Keratinocyte (primary cell): Measurements from ENCODE around the gene LEKR1. TPM values are rescaled to one million over a fixed set of nuclear protein-coding genes. Genes with fewer than 3 reads are reported as not detected.

Source experiments
- DNase-seq: peaks from one replicate; pipeline ENCODE4 v3.0.0-alpha.2; 2011; ENCODE audit warnings: low read depth, missing footprints, low spot score
- FAIRE-seq: peaks from 2 replicates; lab custom pipeline; 2011; peaks lifted over from hg19 to GRCh38; lab: Jason Lieb, UNC
- H2AFZ ChIP-seq: 2 replicates; pipeline ENCODE4 v1.6.0; 2012; ENCODE audit warnings: low read length, control low read depth, inconsistent platforms; ENCODE audit not compliant: control insufficient read depth
- H3K27ac ChIP-seq: 2 replicates; pipeline ENCODE4 v1.5.1; 2011; ENCODE audit warnings: low read length; ENCODE audit not compliant: control insufficient read depth, insufficient read depth
- H3K27me3 ChIP-seq: 3 replicates; pipeline ENCODE4 v1.6.0; 2011; ENCODE audit warnings: low read length; ENCODE audit not compliant: control insufficient read depth, insufficient read depth; ENCODE audit errors: extremely low read depth
- H3K36me3 ChIP-seq, 2 experiments: 2 replicates in 1 of 2; 3 replicates in 1 of 2; pipeline ENCODE4 v1.5.1; 2011; ENCODE audit warnings: low read length in 2 of 2, mild to moderate bottlenecking in 1 of 2; ENCODE audit not compliant: control insufficient read depth in 2 of 2, insufficient read depth in 2 of 2; ENCODE audit errors: extremely low read depth in 1 of 2
- H3K4me1 ChIP-seq: 3 replicates; pipeline ENCODE4 v1.5.1; 2011; ENCODE audit warnings: low read length; ENCODE audit not compliant: control insufficient read depth, insufficient read depth; ENCODE audit errors: extremely low read depth
- H3K4me2 ChIP-seq: 3 replicates; pipeline ENCODE4 v1.6.0; 2011; ENCODE audit warnings: low read depth, low read length; ENCODE audit not compliant: control insufficient read depth, insufficient read depth; ENCODE audit errors: extremely low read depth
- H3K4me3 ChIP-seq, 3 experiments: fragments of 200-600 bp in 1 of 3; sonication (generic) in 1 of 3; 2 replicates in 2 of 3; 3 replicates in 1 of 3; pipeline ENCODE4 v1.5.1; 2011 to 2016; ENCODE audit warnings: low read length in 3 of 3, mild to moderate bottlenecking in 3 of 3, control low read depth in 2 of 3, inconsistent platforms in 1 of 3, low read depth in 1 of 3, mixed read lengths in 1 of 3, mixed run types in 1 of 3, moderate library complexity in 1 of 3; ENCODE audit not compliant: control insufficient read depth in 2 of 3, insufficient read depth in 2 of 3; ENCODE audit errors: extremely low read depth in 1 of 3
- H3K79me2 ChIP-seq: 2 replicates; pipeline ENCODE4 v1.6.0; 2012; ENCODE audit warnings: low read length; ENCODE audit not compliant: control insufficient read depth, insufficient read depth
- H3K9ac ChIP-seq: 3 replicates; pipeline ENCODE4 v1.6.0; 2011; ENCODE audit warnings: low read length; ENCODE audit not compliant: control insufficient read depth, insufficient read depth; ENCODE audit errors: extremely low read depth
- H3K9me1 ChIP-seq: 3 replicates; pipeline ENCODE4 v1.6.0; 2011; ENCODE audit warnings: low read length; ENCODE audit not compliant: control insufficient read depth, insufficient read depth; ENCODE audit errors: extremely low read depth
- H3K9me3 ChIP-seq: 2 replicates; pipeline ENCODE4 v1.5.1; 2012; ENCODE audit warnings: low read depth, low read length; ENCODE audit not compliant: control insufficient read depth
- H4K20me1 ChIP-seq: 3 replicates; pipeline ENCODE4 v1.6.0; 2011; ENCODE audit warnings: low read length; ENCODE audit not compliant: control insufficient read depth, insufficient read depth; ENCODE audit errors: extremely low read depth
- EZH2 ChIP-seq: IDR thresholded peaks from one replicate; pipeline ENCODE4 v1.6.1; 2012; ENCODE audit warnings: inconsistent platforms, mild to moderate bottlenecking, low read length, moderate library complexity
- dilution Hi-C: fragments of 300-500 bp; cut with MboI; formaldehyde crosslinking; loops from one replicate; pipeline ENCODE4 v1.7.0; 2020; ENCODE audit warnings: low sequenced_read_pairs; ENCODE audit not compliant: extremely low pct_ligation_motif_present
- polyA plus RNA-seq, 5 experiments: library from polyadenylated mRNA; depleted of rRNA in 3 of 5; stranded (reverse) in 3 of 5; stranded (forward) in 1 of 5; unstranded in 1 of 5; fragments of >200 nt; gene quantifications; 1 replicate in 1 of 5; 2 replicates in 3 of 5; 3 replicates in 1 of 5; pipeline versions ENCODE4 v1.2.1 to v1.2.3, GENCODE V29; 2011 to 2012; ENCODE audit warnings: missing spikeins in 2 of 5, low read depth in 1 of 5, low replicate concordance in 1 of 5
- TF ChIP-seq, protein P1 (sequence below), 3 experiments: IDR thresholded peaks in 1 of 3; conservative IDR thresholded peaks in 1 of 3; optimal IDR thresholded peaks in 1 of 3; 2 replicates in 2 of 3; 3 replicates in 1 of 3; pipeline versions ENCODE3 to v1.5.1; 2011; ENCODE audit warnings: low read length in 3 of 3, mild to moderate bottlenecking in 3 of 3, moderate library complexity in 2 of 3, control low read depth in 1 of 3, inconsistent platforms in 1 of 3; ENCODE audit not compliant: insufficient read depth in 2 of 3; ENCODE audit errors: extremely low read depth in 1 of 3

The LEKR1 gene
- polyA plus RNA-seq, 1 donor (not counting 4 experiments of a cell fraction or from before 2014, with no cell fraction given): 0.63 TPM

DNA sequence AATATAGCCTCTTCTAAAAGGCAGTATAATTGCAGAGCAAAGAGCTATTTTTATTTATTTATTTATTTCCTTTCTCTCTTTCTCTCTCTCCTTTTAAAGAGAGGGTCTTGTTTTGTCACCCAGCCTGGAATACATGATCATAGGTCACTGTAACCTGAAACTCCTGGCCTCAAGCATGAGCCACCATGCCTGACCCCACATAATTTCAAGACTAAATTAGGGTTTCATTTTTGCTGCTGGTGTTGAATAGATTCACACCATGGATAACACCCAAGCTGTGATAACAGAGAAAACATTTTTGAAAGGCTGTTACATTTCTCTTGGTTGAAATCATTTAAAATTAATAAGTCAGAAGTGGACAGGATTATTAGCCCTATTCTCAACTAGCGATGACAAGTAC lies 131.6 kb downstream of the LEKR1 start:
- dilution Hi-C loops: no loop called here
- FAIRE-seq: no peak

DNA sequence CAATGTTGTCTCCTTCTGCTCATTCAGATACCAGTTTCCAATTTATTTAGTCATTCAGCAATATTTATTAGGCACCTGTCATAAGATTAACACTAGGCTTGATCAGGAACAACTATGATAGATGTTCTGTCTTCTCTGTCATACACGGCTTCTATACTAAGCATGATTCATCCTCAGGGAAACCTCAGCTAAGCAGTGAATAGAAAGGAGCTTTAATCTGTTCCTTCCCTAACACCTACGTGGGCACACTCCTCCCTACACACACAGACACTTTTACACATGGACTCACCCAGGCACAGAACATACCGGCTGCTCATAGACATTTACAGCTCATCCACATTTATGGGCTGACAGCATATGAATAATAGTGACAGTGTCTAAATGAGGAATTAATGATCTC lies 136.9 kb downstream of the LEKR1 start:
- Histone ChIP-seq H3K27me3 (no peaks in the 10 kb centered on the region), H3K79me2 (no peaks in the 10 kb centered on the region), H3K4me2 (no peak overlapping the region), H3K9me3 (no peaks in the 10 kb centered on the region), H3K9ac (no peak overlapping the region), H3K4me1 (no peaks in the 10 kb centered on the region), H3K4me3 (no peak overlapping the region), H3K36me3 (no peaks in the 10 kb centered on the region), H4K20me1 (no peaks in the 10 kb centered on the region), H2AFZ (no peak overlapping the region), H3K9me1 (no peaks in the 10 kb centered on the region), H3K27ac (no peak overlapping the region)
- no peak for DNase-seq
- dilution Hi-C loops: no loop called here
- TF ChIP-seq, protein P1, sequence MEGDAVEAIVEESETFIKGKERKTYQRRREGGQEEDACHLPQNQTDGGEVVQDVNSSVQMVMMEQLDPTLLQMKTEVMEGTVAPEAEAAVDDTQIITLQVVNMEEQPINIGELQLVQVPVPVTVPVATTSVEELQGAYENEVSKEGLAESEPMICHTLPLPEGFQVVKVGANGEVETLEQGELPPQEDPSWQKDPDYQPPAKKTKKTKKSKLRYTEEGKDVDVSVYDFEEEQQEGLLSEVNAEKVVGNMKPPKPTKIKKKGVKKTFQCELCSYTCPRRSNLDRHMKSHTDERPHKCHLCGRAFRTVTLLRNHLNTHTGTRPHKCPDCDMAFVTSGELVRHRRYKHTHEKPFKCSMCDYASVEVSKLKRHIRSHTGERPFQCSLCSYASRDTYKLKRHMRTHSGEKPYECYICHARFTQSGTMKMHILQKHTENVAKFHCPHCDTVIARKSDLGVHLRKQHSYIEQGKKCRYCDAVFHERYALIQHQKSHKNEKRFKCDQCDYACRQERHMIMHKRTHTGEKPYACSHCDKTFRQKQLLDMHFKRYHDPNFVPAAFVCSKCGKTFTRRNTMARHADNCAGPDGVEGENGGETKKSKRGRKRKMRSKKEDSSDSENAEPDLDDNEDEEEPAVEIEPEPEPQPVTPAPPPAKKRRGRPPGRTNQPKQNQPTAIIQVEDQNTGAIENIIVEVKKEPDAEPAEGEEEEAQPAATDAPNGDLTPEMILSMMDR (optimal IDR thresholded peaks at IDR 0.05 in 1 of 3, IDR thresholded peaks at IDR 0.05 in 1 of 3, conservative IDR thresholded peaks at IDR 0.05 in 1 of 3; ENCODE audit: extremely low read depth in 1 of 3, insufficient read depth in 2 of 3, low read length in 3 of 3): no peak
- TF ChIP-seq EZH2: no peak
- FAIRE-seq: no peak

More for the DNA sequence above, 131.6 kb downstream of the LEKR1 start:
- DNase-seq: no peak
- H4K20me1 ChIP-seq: no peaks in the 10 kb centered on the region
- H3K36me3 ChIP-seq: no peaks in the 10 kb centered on the region
- H3K4me3 ChIP-seq: no peak overlapping the region
- H3K27ac ChIP-seq: no peak overlapping the region
- no peak overlapping the region for H2AFZ ChIP-seq
- no peak overlapping the region for H3K4me2 ChIP-seq
- no peak overlapping the region for H3K9ac ChIP-seq
- no peaks in the 10 kb centered on the region for H3K79me2 ChIP-seq
- no peaks in the 10 kb centered on the region for H3K9me1 ChIP-seq
- no peaks in the 10 kb centered on the region for H3K27me3 ChIP-seq
- TF ChIP-seq EZH2: no peak
- TF ChIP-seq, protein P1 (optimal IDR thresholded peaks at IDR 0.05 in 1 of 3, IDR thresholded peaks at IDR 0.05 in 1 of 3, conservative IDR thresholded peaks at IDR 0.05 in 1 of 3; ENCODE audit: extremely low read depth in 1 of 3, insufficient read depth in 2 of 3, low read length in 3 of 3): no peak
- no peaks in the 10 kb centered on the region for H3K4me1 ChIP-seq
- H3K9me3 ChIP-seq: no peaks in the 10 kb centered on the region
